SK-N-SH (cell line): ENCODE measurements around the gene TULP1.

Experiments used
- CHD2 ChIP-seq: fragments of 150-350 bp; IDR thresholded peaks from 2 replicates; pipeline ENCODE4 v1.6.1; 2018; ENCODE audit warnings: low read length; ENCODE audit not compliant: partially characterized antibody
- JUND ChIP-seq: IDR thresholded peaks from 2 replicates; pipeline ENCODE4 v1.4.0; 2012
- POLR2AphosphoS5 ChIP-seq: IDR thresholded peaks from 2 replicates; pipeline ENCODE4 v1.6.1; 2012; ENCODE audit warnings: low read depth, low read length
- RAD21 ChIP-seq: IDR thresholded peaks from 2 replicates; pipeline ENCODE4 v1.6.1; 2012; ENCODE audit warnings: mild to moderate bottlenecking, low read length
- RCOR1 ChIP-seq: fragments of 150-350 bp; IDR thresholded peaks from 2 replicates; pipeline ENCODE4 v1.6.1; 2017; ENCODE audit warnings: antibody characterized with exemption, low read length
- RXRA ChIP-seq: IDR thresholded peaks from 2 replicates; pipeline ENCODE4 v1.4.0; 2012; ENCODE audit warnings: low read depth, mild to moderate bottlenecking, borderline replicate concordance
- SIN3A ChIP-seq: IDR thresholded peaks from 2 replicates; pipeline ENCODE4 v1.6.1; 2012; ENCODE audit warnings: low read depth, mild to moderate bottlenecking, low read length, moderate library complexity, borderline replicate concordance
- SMC3 ChIP-seq: IDR thresholded peaks from 2 replicates; pipeline ENCODE4 v1.6.1; 2012; ENCODE audit warnings: low read depth, low read length, improper control_type of control experiment
- YY1 ChIP-seq: IDR thresholded peaks from 2 replicates; pipeline ENCODE4 v1.4.0; 2012; ENCODE audit warnings: low read depth, mild to moderate bottlenecking
- TF ChIP-seq, protein P1 (sequence below): fragments of 200-600 bp; sonication (generic); IDR thresholded peaks from 2 replicates; pipeline ENCODE4 v1.6.1; 2017; ENCODE audit warnings: antibody characterized with exemption, mild to moderate bottlenecking, moderate library complexity
- TF ChIP-seq, protein P2 (sequence below): IDR thresholded peaks from 2 replicates; pipeline ENCODE4 v1.6.1; 2012; ENCODE audit warnings: mild to moderate bottlenecking, low read depth, low read length, moderate library complexity
- TF ChIP-seq, protein P3 (sequence below): IDR thresholded peaks from 2 replicates; pipeline ENCODE4; 2012

DNA sequence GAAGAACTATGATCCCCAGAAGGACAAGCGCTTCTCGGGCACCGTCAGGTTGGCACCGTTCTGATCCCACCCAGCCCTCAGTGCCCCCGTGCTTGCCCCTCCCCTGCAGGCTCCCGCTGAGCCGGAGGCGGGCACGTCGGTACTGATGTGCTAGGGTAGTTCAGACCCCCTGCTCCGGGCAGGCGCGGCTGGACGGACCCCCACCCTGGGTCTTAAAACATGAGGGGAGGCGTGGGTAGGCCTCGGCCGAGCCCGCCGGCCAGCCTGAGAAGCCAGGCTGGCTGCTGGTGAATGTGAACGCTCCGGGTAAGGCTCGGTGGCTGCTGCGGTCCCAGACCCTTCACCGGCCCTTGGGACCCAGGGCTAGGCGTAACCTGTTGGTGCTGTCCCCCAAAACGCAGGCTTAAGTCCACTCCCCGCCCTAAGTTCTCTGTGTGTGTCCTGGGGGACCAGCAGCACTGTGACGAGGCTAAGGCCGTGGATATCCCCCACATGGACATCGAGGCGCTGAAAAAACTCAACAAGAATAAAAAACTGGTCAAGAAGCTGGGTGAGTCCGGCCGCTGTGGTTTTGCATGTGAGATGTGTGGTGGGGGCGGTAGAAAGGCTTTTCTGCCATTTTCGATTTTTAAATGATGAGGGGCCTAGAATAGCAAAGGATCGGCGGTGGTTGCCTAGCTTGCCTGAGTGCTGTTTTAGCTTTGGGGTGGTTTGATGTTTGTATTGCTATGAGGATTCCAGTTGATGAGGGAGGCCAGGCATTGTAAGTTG lies 43.5 kb downstream of the TULP1 start:
- TF ChIP-seq POLR2AphosphoS5 (peak; percentile 26; the same call in 1 of the 2 replicates), RXRA (no peak), SMC3 (no peak), RAD21 (no peak), YY1 (no peak), JUND (no peak), RCOR1 (no peak), SIN3A (0 out of 2 replicates have a peak, but pooled peaks have one; percentile 9), CHD2 (no peak)
- TF ChIP-seq, protein P1, sequence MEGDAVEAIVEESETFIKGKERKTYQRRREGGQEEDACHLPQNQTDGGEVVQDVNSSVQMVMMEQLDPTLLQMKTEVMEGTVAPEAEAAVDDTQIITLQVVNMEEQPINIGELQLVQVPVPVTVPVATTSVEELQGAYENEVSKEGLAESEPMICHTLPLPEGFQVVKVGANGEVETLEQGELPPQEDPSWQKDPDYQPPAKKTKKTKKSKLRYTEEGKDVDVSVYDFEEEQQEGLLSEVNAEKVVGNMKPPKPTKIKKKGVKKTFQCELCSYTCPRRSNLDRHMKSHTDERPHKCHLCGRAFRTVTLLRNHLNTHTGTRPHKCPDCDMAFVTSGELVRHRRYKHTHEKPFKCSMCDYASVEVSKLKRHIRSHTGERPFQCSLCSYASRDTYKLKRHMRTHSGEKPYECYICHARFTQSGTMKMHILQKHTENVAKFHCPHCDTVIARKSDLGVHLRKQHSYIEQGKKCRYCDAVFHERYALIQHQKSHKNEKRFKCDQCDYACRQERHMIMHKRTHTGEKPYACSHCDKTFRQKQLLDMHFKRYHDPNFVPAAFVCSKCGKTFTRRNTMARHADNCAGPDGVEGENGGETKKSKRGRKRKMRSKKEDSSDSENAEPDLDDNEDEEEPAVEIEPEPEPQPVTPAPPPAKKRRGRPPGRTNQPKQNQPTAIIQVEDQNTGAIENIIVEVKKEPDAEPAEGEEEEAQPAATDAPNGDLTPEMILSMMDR, result no peak
- TF ChIP-seq, protein P2, sequence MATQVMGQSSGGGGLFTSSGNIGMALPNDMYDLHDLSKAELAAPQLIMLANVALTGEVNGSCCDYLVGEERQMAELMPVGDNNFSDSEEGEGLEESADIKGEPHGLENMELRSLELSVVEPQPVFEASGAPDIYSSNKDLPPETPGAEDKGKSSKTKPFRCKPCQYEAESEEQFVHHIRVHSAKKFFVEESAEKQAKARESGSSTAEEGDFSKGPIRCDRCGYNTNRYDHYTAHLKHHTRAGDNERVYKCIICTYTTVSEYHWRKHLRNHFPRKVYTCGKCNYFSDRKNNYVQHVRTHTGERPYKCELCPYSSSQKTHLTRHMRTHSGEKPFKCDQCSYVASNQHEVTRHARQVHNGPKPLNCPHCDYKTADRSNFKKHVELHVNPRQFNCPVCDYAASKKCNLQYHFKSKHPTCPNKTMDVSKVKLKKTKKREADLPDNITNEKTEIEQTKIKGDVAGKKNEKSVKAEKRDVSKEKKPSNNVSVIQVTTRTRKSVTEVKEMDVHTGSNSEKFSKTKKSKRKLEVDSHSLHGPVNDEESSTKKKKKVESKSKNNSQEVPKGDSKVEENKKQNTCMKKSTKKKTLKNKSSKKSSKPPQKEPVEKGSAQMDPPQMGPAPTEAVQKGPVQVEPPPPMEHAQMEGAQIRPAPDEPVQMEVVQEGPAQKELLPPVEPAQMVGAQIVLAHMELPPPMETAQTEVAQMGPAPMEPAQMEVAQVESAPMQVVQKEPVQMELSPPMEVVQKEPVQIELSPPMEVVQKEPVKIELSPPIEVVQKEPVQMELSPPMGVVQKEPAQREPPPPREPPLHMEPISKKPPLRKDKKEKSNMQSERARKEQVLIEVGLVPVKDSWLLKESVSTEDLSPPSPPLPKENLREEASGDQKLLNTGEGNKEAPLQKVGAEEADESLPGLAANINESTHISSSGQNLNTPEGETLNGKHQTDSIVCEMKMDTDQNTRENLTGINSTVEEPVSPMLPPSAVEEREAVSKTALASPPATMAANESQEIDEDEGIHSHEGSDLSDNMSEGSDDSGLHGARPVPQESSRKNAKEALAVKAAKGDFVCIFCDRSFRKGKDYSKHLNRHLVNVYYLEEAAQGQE, result no peak
- TF ChIP-seq, protein P3, sequence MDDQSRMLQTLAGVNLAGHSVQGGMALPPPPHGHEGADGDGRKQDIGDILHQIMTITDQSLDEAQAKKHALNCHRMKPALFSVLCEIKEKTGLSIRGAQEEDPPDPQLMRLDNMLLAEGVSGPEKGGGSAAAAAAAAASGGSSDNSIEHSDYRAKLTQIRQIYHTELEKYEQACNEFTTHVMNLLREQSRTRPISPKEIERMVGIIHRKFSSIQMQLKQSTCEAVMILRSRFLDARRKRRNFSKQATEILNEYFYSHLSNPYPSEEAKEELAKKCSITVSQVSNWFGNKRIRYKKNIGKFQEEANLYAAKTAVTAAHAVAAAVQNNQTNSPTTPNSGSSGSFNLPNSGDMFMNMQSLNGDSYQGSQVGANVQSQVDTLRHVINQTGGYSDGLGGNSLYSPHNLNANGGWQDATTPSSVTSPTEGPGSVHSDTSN, result no peak
